K562 (cell line): ENCODE results near the gene SKAP2. TPM values are rescaled to one million over a fixed set of nuclear protein-coding genes. Genes with fewer than 3 reads are reported as not detected.

ENCODE experiments used
- ATAC-seq: fragments of 200-7000 bp; cut with Tn5 transposase; 3 replicates; pipeline ENCODE4 v1.9.1; 2020; ENCODE audit warnings: moderate library complexity
- BruUV-seq: library from RNA; stranded (reverse); fragments of 400-500 nt; replicated peaks from 2 replicates; lab custom pipeline; 2021; lab: Mats Ljungman, UMichigan
- CTCF ChIA-PET: fragments of 300-600 bp; formaldehyde crosslinking; extraction: SDS; loops from one replicate; lab custom pipeline; 2021; ENCODE audit warnings: low intra/inter-chr PET ratio; lab: Yijun Ruan, JAX
- POLR2A ChIA-PET: fragments of 300-600, 350-650 bp; sonication (Branson Sonifier 250); formaldehyde crosslinking; extraction: SDS; loops from one replicate; lab custom pipeline; 2021; ENCODE audit warnings: antibody characterized with exemption, inconsistent platforms; lab: Yijun Ruan, JAX
- DNase-seq, 4 experiments: peaks; one replicate each; pipeline versions ENCODE4 v3.0.0 to v3.0.0-alpha.2; 2011 to 2018; ENCODE audit warnings: low spot score in 3 of 4, mixed read lengths in 3 of 4; ENCODE audit errors: extremely low read depth in 1 of 4
- FAIRE-seq: peaks from 2 replicates; lab custom pipeline; 2011; peaks lifted over from hg19 to GRCh38; lab: Jason Lieb, UNC
- H2AFZ ChIP-seq: 2 replicates; pipeline ENCODE4 v1.6.0; 2011; ENCODE audit warnings: low read depth, low read length, control low read depth, inconsistent platforms
- H3K27ac ChIP-seq: fragments of 200-600 bp; 3 replicates; pipeline ENCODE4 v1.8.0; 2011; ENCODE audit warnings: low read depth, mild to moderate bottlenecking, control low read depth, inconsistent platforms, low read length, moderate library complexity, mixed read lengths; ENCODE audit errors: extremely low read depth
- H3K27me3 ChIP-seq, 2 experiments: fragments of 300-600 bp in 1 of 2; 2 replicates in 1 of 2; 3 replicates in 1 of 2; pipeline versions ENCODE4 v1.6.0 to v1.8.0; 2011; ENCODE audit warnings: inconsistent platforms in 2 of 2, low read length in 2 of 2, mild to moderate bottlenecking in 1 of 2, mixed read lengths in 1 of 2, moderate library complexity in 1 of 2; ENCODE audit not compliant: control insufficient read depth in 2 of 2, insufficient read depth in 2 of 2
- H3K36me3 ChIP-seq: fragments of 300-600 bp; 3 replicates; pipeline ENCODE4 v1.8.0; 2011; ENCODE audit warnings: mild to moderate bottlenecking, low read length, inconsistent platforms; ENCODE audit not compliant: control insufficient read depth, insufficient read depth
- H3K4me1 ChIP-seq, 2 experiments: fragments of 200-600 bp in 1 of 2; replicated peaks in 1 of 2; 2 replicates in 1 of 2; 3 replicates in 1 of 2; pipeline versions ENCODE4 v1.5.1 to v1.8.0; 2011; ENCODE audit warnings: inconsistent platforms in 2 of 2, low read length in 2 of 2, mild to moderate bottlenecking in 1 of 2, mixed read lengths in 1 of 2, moderate library complexity in 1 of 2; ENCODE audit not compliant: control insufficient read depth in 2 of 2, insufficient read depth in 2 of 2
- H3K4me2 ChIP-seq: 2 replicates; pipeline ENCODE4 v1.6.1; 2011; ENCODE audit warnings: low read length, control low read depth, inconsistent platforms, mixed read lengths; ENCODE audit not compliant: insufficient read depth
- H3K4me3 ChIP-seq: fragments of 200-600 bp; sonication (generic), shearing (Covaris generic); 2 replicates; pipeline ENCODE4 v1.5.1; 2016; ENCODE audit warnings: control low read depth, inconsistent platforms
- H3K79me2 ChIP-seq: fragments of 200-600 bp; 3 replicates; pipeline ENCODE4 v1.8.0; 2011; ENCODE audit warnings: low read length, inconsistent platforms; ENCODE audit not compliant: control insufficient read depth, insufficient read depth
- H3K9ac ChIP-seq, 2 experiments: 2 replicates each; pipeline versions ENCODE4 v1.6.0 to v1.6.1; 2011; ENCODE audit warnings: low read depth in 2 of 2, low read length in 2 of 2, control low read depth in 1 of 2, inconsistent platforms in 1 of 2, mild to moderate bottlenecking in 1 of 2, mixed read lengths in 1 of 2; ENCODE audit not compliant: insufficient read depth in 1 of 2
- H3K9me1 ChIP-seq: one replicate; pipeline ENCODE4 v1.6.0; 2011; ENCODE audit warnings: inconsistent platforms, mild to moderate bottlenecking, low read length, moderate library complexity; ENCODE audit not compliant: control insufficient read depth, insufficient read depth
- H3K9me3 ChIP-seq: replicated peaks from 2 replicates; pipeline ENCODE4 v1.5.1; 2011; ENCODE audit warnings: low read depth, low read length, inconsistent platforms; ENCODE audit not compliant: control insufficient read depth, insufficient read depth
- H4K20me1 ChIP-seq: replicated peaks from 2 replicates; pipeline ENCODE4 v1.6.1; 2011; ENCODE audit warnings: low read length, inconsistent platforms, mixed read lengths; ENCODE audit not compliant: control insufficient read depth, insufficient read depth
- FOXK1 ChIP-seq: sonication (generic); formaldehyde crosslinking; IDR thresholded peaks from 2 replicates; pipeline ENCODE4 v1.8.0; 2022; ENCODE audit warnings: missing genetic modification reagents, mild to moderate bottlenecking, borderline replicate concordance
- KHSRP ChIP-seq: fragments of 450-650 bp; IDR thresholded peaks from 2 replicates; pipeline ENCODE4 v1.6.1; 2017
- SLC30A9 ChIP-seq: fragments of 250-450 bp; sonication (Bioruptor Pico); IDR thresholded peaks from 2 replicates; pipeline ENCODE4 v1.8.0; 2022; ENCODE audit warnings: mild to moderate bottlenecking, moderate library complexity
- ZNF583 ChIP-seq: fragments of 250-450 bp; sonication (Bioruptor Pico); IDR thresholded peaks from 2 replicates; pipeline ENCODE4 v1.4.0; 2020
- ZNF830 ChIP-seq: fragments of 250-450 bp; sonication (Bioruptor Pico); IDR thresholded peaks from 2 replicates; pipeline ENCODE4 v1.5.0; 2021; ENCODE audit warnings: mild to moderate bottlenecking
- whole genome bisulfite sequencing: fragments of 100-300 bp; shearing (Covaris generic); methylation state at CpG from one replicate; pipeline ENCODE4 v1.1.6; 2016; ENCODE audit warnings: low coverage, mixed read lengths; ENCODE audit not compliant: insufficient coverage; ENCODE audit errors: missing lambda C conversion rate; 5-methylcytosine and 5-hydroxymethylcytosine counted together
- in situ Hi-C: fragments of 300-500 bp; cut with MboI; formaldehyde crosslinking; loops from 4 replicates; pipeline ENCODE4 v1.15.0; 2018; ENCODE audit warnings: inconsistent platforms, mixed read lengths
- intact Hi-C: fragments of 100-400 bp; cut with micrococcal nuclease; formaldehyde crosslinking; loops from 2 replicates; pipeline ENCODE4 v1.14.2; 2022
- polyA plus RNA-seq, 8 experiments: library from polyadenylated mRNA; depleted of rRNA in 4 of 8; stranded (reverse) in 5 of 8; unstranded in 3 of 8; fragments of >200 nt; fragmentation: Nextera tagmentation in 2 of 8; fragmentation: Illumina TruSeq in 1 of 8; extraction: Ambion mirVana in 2 of 8; extraction: Trizol in 1 of 8; gene quantifications; 2 replicates each; pipeline versions ENCODE4 v1.2.1 to v1.2.3, GENCODE V29; 2011 to 2014; ENCODE audit warnings: inconsistent platforms in 1 of 8, missing spikeins in 1 of 8
- total RNA-seq, 7 experiments: library from RNA; depleted of rRNA in 6 of 7; stranded (reverse); fragments of >200 nt in 6 of 7; fragmentation: Illumina TruSeq in 2 of 7; extraction: Trizol in 2 of 7; gene quantifications; 2 replicates each; pipeline versions ENCODE4 v1.2.1 to v1.2.3, GENCODE V29; 2011 to 2021; ENCODE audit warnings: low replicate concordance in 1 of 7
- TF ChIP-seq, protein P1 (sequence below): fragments of 450-650 bp; IDR thresholded peaks from 2 replicates; pipeline ENCODE4 v1.6.1; 2018; ENCODE audit warnings: mild to moderate bottlenecking, low read depth; ENCODE audit not compliant: partially characterized antibody
- TF ChIP-seq, protein P2 (sequence below): conservative IDR thresholded peaks from 2 replicates; pipeline ENCODE4 v1.6.1; 2011; ENCODE audit warnings: low read depth, mild to moderate bottlenecking, low read length; ENCODE audit not compliant: control insufficient read depth

The SKAP2 gene
- total and polyA plus RNA-seq, 9 of the 15 experiments (the other 6 are each of a cell fraction or from before 2014, with no cell fraction given) = 4.2 to 11.7 (median 8.3) TPM

GRCh38 chr7:26659121-26659520 lies 205.3 kb downstream of the SKAP2 start (continued):
- TF ChIP-seq ZNF830 (CRISPR knock-in tag) (no peak), ZNF583 (CRISPR knock-in tag) (no peak), FOXK1 (no peak)

DNA sequence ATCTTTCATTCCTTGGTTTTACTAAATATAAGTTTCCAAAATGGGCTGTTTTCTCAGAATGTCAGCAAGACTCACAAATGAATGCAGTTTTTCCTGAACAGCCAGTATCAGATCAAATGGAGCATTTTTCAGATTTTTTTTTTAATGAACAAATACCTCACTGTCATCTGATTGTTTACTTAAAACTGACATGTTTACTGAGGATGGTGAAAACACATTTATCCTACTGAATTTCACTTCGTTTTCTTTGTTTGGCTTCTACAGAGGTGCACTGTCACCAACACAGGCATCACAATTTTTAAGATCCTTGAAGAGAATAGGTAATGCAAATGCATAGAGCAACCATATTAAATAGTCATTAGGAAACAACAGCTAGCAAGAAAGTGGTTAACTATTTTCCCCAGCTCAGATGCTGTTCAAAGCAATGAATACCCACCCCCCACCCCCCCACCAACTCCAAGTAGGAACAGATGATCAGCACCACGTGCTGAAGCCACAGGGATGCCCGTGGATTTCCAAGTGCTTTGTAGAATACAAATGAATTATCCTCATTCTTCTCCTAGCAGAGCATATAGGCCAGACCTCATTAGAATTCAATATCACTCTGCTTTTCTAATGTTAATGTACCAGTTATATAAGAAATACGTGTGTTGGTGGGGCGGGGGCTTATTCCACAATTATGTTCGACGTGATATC lies 205.9 kb downstream of the SKAP2 start:
- ATAC-seq (no peak), FAIRE-seq (no peak), DNase-seq (no peak)
- Histone ChIP-seq H3K36me3 (no peaks in the 10 kb centered on the region), H3K9me1 (no peaks in the 10 kb centered on the region), H3K4me1 (no peaks in the 10 kb centered on the region), H3K79me2 (no peaks in the 10 kb centered on the region), H3K4me3 (no peak overlapping the region), H3K27ac (no peak overlapping the region), H2AFZ (no peak overlapping the region), H3K27me3 (peaks cover 5 to 23% of the 10 kb centered on the region in 2 experiments; a peak in 4 of 5 replicates), H4K20me1 (no peaks in the 10 kb centered on the region), H3K9me3 (no peaks in the 10 kb centered on the region), H3K9ac (no peak overlapping the region), H3K4me2 (no peak overlapping the region)
- no peak for TF ChIP-seq KHSRP
- TF ChIP-seq SLC30A9 (CRISPR knock-in tag) = no peak
- TF ChIP-seq, protein P1, sequence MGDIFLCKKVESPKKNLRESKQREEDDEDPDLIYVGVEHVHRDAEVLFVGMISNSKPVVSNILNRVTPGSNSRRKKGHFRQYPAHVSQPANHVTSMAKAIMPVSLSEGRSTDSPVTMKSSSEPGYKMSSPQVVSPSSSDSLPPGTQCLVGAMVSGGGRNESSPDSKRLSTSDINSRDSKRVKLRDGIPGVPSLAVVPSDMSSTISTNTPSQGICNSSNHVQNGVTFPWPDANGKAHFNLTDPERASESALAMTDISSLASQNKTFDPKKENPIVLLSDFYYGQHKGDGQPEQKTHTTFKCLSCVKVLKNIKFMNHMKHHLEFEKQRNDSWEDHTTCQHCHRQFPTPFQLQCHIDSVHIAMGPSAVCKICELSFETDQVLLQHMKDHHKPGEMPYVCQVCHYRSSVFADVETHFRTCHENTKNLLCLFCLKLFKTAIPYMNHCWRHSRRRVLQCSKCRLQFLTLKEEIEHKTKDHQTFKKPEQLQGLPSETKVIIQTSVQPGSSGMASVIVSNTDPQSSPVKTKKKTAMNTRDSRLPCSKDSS = no peak
- TF ChIP-seq, protein P2, sequence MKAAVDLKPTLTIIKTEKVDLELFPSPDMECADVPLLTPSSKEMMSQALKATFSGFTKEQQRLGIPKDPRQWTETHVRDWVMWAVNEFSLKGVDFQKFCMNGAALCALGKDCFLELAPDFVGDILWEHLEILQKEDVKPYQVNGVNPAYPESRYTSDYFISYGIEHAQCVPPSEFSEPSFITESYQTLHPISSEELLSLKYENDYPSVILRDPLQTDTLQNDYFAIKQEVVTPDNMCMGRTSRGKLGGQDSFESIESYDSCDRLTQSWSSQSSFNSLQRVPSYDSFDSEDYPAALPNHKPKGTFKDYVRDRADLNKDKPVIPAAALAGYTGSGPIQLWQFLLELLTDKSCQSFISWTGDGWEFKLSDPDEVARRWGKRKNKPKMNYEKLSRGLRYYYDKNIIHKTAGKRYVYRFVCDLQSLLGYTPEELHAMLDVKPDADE = no peak
- ChIA-PET CTCF (no interaction called here), POLR2A (interaction anchor here (0.8 kb wide), 1 partner anchor 125 kb away, joined by 3 read pairs; no protein-coding TSS in a partner anchor)
- no TSS peak for BruUV-seq
- WGBS = 0% methylated on average over 5 of the region's 7 CpGs
- in situ Hi-C loops (loop anchor here (25.0 kb wide), 1 partner anchor 571 kb away; no protein-coding TSS in a partner anchor), intact Hi-C loops (no loop called here)
